Fibroblast of skin of right biceps (primary cell): ENCODE results near the gene SH3PXD2B.

ENCODE experiments used
- DNase-seq: peaks from one replicate; pipeline ENCODE4 v3.0.0-alpha.2; 2013

Gene SH3PXD2B

DNA sequence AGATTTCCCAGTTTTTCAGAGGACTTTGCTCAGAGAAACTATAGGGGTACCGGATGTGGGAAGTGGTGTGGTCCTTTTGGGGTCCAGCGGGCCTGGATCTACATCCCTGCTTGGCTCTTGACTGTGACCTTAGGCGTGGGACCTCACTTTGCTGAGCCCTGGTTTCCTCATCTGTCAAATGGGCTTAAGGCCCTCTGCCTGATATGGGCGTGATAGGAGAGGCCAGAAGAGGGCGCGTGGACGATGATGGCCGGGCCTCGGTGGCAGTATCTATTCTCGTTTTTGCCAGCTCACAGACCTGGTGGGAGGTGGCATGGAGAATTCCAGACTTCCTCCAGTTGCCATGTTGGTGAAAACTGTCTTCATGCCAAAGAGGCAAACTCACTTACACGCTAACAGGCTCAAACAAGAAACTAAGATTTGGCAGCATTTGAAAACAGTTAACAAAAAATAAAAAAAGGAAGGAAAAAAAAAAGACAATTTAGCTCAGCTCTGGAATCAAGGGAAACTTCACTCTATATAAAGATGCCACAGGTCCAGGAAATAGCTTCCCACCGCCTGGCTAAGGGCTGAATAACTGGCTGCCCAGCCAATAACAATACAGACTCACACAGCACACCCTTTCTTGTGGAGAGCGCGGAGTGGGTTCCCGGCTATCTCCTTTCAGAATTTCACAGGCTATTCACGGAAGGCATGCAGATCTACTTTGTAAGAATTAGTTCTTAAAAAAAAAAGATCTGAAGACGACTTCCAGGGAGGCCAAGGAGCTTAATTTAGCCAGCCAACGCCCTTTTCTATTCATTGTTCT, 1.7 kb downstream of the SH3PXD2B start:
- peak; percentile 79 for DNase-seq

DNA sequence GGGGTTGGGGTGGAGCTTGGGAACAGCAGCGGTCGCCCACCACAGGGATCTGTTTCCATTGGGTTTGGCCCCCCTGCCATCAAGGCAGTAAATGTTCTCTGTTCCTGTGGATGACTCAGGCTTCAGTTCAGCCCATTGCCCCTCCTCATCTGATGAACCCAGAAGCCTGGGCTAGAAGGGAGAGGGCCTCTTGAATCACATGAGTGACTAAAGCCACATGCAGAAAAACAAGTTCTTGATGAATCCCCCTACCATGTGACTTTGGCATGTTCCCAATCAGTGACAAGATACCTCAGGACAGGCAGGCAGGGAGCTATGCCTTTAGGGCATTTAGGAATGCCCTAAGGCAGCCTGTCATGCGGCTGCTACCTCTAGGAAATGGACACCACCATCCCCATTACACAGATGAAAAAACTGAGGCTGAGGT, 2.5 kb downstream of the SH3PXD2B start:
- peak; percentile 92 for DNase-seq

DNA sequence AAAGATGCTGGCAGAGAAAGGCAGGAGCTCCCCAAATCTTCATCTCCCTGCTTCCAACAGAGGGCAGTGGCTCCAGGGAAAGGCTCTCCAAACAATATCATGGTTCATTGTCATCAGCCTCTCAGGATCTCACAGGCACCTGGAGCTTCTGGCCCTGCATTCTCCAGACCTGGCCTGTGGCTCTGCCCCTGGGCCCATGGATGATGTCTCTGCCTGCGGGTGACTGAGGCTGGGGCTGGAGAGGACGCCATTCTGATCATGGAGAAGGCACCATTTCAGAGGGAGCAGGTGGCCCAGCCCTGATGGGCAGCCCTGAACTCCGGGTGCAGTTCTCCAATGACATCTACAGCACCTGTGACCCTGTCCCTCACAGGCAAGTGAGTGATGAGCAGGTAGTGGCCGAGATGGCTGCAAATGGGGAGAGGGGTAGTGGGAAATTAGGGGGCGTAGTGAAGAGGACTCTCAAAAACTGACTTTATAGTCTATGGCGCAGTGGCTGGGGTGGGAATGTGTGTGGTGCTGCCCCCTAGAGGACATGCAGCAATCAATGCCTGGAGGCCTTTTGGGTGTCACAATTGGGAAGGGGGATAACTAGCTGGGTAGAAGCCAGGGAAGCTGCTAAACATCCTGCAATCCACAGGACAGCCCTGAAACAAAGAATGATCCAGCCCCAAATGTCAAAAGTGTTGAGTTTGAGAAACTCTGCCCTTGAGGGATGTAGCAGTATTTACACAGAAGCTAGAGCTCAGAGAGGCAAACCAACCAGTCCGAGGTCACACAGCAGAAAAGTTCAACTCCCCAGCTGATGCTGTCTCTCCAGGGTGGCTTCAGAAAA, 3.2 kb downstream of the SH3PXD2B start:
- peak; percentile 50 for DNase-seq

DNA sequence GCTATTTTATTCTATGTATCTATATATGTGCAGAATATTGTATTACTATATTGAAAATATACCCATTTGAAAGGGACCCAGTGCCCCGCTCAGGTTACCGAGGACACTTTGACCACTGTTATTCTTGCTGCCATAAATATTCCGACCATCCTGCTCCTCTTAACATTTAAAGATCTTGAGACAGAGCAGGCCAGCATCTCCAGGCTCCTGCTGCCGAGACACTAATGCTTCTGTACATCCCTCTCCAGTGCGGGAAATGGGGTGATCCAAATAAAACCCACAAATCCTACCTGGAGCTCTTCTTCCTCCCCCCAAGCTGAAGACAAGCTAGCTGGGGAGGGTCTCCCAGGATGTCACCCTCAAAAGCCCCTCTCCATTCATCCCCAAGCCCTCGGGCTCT, 3.9 kb downstream of the SH3PXD2B start:
- no peak for DNase-seq

DNA sequence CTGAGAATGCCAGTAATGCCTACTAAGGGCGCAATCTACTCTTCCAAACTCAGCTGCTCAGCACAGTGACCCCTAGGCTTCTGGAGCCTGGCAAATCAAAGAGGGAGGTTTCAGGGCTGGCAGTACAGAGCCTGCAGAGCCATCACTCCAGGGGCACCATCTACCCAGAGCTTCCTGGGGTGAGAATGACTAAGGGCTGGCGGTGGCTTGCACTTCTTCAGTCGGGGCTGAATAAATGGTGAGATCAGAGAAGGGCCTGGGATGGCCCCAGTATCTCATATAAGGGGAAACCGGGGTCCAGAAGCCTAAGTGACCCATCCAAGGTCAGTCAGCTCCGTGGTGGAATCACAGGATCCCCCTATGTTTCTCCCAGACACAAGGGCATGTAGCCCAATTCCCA, 5.3 kb downstream of the SH3PXD2B start:
- no peak for DNase-seq

DNA sequence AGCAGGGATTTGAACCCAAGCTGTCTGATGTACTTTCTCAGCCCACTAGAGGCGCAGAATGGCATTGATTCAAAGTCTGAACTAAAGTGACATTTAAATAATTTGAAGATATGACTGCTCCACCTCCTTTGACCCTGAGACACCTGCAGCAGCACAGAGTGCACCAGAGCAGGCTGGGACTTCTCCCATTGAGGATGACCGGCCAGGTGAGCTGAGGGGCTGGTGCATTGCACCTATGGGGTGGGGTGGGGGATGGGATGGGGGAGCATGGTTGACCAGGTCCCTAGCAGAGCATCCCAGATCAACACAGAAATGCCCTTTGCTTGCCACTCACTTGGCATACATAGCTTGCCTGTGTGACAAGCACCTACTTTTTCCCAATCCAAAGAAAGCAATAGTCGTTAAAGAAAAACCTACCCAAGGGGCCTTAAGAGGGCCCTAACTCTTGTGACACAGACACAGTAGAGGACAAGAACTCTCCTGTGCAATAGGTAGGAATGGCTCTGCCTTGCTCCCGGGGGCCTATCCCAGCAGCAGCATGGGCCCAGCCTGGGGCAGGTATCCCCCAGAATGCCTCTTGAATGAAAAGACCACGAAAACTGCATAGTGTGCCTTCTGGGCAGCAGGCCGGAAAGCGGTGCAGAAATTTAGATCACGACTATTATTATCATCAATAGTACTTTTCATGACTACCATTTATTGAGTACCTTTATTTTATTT, 6.5 kb downstream of the SH3PXD2B start:
- no peak for DNase-seq

DNA sequence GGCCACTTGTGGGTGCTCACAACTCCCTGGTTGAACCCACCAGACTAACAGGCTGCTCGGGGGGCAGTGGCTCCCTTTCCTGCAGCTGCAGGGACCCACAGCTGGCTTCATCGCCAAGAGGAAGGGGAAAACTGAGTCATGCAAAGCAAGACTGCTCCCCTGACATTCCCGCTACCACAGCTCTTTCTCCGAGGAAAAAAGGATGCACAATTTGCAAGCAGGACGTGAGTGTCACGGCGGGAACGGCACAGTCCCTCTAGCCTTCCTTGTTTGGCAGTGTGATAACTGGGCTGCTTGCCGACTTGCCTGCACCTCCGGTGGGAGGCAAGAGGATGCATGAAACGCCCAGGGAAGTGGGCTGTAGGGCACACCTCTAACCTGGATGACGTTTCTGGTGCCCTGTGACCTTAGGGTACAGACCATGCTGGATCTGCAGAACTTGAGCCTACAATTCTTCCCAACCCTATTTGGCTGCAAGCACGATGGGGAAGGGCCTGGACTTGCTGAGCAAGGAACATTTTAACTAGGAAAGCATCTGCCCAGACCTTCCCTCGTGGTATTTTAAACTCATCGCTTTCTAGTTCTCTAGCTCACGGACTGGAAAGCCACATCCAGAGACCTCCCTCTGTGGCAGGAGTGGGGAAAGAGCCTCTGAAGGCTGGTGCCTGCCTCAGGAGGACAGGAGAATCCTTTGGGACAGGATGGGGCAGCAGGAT, 7.8 kb downstream of the SH3PXD2B start:
- peak; percentile 40 for DNase-seq

DNA sequence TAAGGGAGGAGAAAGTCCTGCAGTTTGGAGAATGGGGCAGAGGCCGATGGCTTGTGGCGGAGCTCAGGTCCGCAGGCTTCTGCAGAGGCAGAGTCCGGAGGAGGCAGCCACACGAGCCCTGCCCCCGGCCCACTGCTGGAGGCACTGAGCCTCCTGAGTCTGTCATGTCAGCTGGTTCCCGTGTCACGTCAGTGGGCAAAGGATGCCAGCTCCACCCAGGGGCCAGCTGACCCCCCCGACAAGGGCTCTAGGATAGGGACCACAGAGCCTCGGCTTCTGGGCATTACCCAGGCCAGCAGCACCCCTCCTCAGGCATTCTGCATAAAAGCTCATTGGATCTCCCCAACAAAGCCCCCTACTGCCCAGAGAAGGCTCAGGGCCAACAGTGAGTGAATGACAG, 8.5 kb downstream of the SH3PXD2B start:
- no peak for DNase-seq

DNA sequence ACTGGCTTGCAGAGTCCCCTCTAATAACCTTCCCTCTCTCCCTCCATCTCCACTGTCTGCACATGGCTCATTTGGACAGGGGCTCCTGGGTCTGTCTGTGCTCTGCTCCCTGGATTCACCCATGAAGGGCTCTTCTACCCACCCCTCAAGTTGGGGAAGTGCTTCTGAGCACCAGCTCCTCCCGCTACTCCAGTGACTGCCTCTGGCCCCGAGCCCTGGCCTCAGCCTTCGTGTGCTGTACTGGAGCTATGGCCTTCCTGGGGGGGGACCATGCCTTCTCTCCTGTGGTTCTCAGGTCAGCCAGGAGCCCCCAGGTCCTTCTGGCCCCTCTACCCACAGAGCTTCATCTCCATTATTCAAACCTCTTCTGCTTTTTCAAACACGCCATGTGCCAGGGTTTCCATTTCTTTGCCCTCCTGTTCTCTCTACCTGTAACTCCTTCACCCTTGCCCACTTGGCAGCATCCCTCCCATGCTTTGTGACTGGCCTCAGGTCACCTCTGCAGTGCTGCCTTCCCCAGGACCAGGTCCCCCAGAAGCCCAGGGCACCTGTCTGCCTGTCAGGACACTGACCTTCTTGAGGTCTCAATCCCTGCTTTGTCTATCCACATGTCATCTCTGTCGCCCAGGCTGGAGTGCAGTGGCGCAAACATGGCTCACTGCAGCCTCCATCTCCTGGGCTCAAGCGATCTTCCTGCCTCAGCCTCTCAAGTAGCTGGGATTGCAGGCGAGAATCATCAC, 9.5 kb downstream of the SH3PXD2B start:
- DNase-seq: no peak

DNA sequence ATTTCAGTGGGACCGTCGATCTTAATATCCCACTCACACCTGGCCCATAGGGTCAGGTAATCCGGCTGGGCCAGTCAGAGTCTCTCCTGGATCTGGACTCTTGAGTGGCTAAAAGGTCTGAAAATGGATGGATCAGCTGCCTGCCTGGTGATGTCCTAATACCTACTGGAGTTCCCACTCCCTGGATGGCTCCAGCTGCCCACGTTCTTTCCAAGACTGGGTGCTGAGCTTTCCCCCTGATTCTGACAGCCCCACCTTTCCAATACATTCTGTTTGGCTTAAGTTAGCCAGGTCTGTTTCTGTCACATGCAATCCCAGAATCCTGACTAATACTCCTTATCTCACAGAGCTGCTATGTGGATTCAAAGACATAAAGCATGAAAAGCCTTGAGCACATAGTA, 10.2 kb downstream of the SH3PXD2B start:
- peak; percentile 39 for DNase-seq

DNA sequence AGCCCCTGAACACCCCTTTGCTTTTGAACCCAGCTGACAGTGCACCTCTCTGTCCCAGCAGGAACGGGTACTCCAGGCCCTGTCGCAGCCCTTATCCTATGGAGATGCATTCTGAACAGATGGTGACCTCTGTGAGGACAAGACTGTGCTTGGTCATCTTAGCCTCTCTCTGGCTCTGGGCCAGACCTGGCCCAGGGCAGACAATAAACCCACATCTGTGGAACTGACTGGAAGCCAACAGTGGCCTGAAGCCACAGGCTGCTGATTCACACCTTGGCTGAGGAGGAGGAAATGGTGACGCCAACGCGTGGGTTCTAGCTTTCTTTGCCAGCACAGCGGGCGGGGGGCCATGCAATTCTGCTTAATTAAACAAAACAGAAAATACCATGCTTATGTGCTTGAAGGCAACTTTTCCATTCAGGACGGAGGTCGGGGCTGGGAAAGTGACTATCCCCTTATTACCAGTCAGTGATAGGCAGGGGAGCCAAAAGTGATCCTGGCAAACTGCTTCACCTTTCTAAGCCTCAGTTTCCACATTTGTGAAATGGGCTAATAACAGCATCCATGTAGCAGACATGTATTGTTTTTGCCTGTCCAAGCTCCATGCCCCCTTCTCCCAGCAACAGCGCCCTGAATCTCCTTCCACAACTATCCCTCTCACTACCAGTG, 10.8 kb downstream of the SH3PXD2B start:
- DNase-seq: peak; percentile 88

DNA sequence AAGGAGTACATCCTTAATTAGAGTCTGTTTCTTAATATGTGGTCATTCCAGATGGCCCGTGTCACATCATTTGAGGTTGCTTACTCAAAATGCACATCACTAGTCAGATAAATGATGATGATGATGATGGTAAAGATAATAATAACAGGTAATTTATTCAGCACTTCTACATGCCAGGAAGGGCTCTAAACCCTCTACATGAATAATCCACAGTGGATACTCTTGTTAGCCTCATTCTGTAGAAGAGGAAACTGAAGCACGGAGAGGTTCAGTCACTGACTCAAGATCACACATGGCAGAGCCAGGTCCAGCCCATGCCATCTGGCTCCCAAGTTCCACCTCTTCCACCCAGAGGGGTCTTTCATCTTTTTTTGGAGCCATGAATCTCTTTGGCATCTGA, 11.7 kb downstream of the SH3PXD2B start:
- DNase-seq: no peak

DNA sequence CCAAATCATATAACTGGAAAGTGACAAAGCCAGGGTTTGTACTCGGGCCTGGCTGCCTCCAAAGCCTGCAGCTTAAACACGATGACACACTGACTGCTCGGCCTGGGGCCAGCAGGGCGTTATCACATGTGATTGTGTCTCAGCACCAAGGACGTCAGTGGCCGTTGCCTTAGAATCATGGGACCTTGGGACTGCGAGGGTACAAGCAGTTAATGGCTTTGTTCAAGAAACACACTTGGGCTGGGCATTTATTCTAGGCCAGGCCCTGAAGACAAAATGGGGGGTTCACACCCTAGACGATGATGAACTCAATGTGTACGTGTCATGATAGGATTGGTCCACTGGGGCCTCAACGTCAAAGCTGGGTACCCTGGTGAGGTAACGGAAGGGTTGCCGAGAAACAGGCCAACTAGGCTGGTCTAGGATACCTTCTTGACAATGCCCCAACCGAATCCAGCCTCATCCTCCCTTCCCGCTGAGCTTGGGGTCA, 13.0 kb downstream of the SH3PXD2B start:
- DNase-seq: no peak

DNA sequence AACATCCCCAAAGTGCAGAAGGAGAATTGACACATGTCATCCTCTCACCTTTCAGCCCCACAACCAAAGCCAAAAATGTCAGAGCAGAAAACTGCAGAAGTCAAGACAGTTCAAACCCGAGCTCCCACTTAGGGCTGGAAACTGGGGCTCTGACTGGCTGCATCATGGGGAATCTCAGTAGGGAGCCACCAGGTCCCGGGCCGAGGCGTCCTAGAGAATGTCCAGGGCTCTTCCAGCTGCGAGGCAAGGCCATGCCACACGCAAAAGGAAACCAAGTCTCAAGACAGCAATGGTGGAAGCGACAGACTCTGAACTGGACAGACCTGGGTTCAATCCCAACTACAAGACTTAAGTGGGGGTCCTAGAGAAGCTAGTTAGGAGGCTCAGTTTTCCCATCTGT, 13.8 kb downstream of the SH3PXD2B start:
- DNase-seq: no peak

DNA sequence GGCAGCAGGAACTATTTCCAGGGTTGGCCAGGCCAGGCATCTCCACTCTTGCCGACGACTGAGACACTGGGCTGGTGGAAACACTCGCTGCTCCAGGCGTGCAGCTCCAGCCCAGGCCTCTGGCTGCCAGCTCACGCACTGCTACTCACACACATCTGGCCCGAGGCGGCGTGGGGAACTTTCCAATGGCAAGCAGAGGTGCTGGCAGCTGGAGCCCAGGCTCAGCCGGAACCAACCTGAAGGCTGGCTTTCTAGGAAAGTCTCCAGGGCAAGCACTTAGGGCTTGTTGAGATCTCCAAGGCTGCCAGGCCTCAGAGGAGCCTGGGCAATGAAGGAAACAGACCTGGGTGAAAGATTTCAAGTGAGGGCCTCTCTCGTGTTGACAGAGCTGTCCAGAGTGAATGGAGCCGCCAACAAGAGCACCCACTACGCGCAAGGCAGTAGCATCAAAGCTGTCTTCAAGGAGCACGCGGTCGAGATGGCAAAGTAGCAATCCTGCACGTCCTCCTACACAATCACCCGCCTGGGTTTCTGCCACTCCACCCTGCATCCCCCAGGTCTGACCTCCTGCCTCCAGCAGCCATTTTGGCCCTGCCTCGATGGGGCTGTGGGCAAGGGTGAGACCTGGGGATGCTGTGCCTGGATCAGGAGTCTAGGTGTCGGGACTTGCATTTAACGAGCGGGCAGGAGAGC, 14.4 kb downstream of the SH3PXD2B start:
- no peak for DNase-seq

DNA sequence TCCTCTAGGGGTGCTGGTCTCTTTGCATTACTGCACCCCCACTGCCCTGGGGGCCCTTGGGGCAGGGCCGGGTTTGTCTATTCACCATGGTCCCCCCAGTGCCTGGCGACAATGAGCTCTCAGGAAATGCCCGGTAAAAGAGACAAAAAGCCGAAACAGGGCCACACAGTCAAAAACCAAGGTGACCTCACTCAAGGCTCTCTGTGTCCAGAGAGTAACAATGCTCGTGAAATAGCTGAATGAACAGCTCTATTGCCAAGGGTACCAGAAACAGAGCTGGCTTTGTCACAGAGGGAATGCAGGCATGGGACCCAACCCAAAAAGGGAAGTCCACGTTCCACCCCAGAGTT, 16.0 kb downstream of the SH3PXD2B start:
- DNase-seq: no peak

DNA sequence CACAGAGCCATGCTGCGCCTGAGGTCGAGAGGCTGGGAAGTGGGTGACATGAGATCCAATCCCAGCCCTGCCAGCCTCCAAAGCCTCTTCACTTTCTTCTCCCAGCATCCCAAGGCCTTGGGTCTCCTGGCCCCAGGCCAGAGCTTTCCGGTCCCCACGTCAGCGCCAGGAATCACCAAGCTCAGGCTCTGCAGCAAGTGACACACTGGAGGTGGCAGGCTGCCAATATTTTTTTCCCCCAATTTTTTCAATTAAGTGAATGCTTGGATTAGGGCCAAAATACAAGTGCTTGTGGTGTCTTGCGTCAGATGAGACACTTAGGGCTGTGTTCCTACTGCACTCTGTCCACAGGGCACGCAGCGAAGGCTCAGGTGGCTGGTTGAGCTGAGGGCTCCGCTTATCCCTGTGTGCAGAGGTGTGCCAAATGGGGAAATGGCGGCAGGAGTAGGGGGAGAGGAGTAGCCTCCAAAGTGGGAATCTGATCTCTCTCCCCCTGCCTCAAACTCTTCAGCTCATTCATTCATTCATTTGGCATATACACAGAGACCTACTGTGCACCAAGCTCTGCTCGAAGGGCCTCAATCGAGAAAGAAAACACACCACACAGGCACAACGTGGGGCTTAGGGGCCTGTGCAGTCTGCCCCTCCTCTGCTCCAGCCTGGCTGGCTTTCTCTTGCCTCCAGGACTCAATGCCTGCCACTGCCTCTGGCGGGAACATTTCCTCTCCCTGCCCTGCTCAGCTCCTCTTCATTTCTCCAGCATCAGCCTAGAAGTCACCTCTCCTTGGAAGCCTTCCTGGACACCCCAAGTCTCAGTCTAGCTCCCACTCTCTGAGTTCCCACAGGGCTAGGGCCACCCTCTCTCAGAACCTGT, 16.6 kb downstream of the SH3PXD2B start:
- peak; percentile 97 for DNase-seq

DNA sequence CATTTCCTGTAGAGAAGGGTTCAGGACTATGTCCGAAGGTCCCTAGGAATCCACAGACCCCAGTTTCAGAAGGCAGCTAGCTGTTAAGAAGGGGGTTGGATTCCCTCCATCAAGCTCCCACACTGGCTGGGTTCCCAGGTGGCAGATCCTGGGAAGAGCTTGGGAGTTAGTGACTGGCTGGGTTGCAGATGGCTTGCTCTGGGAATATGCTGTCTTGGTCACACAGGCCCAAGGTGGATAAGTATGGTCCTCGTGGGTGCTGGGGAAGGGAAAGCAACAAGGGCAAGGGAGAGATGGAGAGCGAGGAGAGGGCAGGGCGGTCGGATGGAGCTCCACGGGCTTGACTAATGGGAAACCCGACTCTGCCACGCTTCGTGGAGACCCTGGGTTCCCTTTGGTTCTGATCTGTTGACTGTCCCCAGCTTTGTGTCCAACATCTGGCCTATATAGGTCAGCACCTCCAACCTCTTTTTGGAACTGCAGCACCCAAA, 17.4 kb downstream of the SH3PXD2B start:
- DNase-seq: no peak

DNA sequence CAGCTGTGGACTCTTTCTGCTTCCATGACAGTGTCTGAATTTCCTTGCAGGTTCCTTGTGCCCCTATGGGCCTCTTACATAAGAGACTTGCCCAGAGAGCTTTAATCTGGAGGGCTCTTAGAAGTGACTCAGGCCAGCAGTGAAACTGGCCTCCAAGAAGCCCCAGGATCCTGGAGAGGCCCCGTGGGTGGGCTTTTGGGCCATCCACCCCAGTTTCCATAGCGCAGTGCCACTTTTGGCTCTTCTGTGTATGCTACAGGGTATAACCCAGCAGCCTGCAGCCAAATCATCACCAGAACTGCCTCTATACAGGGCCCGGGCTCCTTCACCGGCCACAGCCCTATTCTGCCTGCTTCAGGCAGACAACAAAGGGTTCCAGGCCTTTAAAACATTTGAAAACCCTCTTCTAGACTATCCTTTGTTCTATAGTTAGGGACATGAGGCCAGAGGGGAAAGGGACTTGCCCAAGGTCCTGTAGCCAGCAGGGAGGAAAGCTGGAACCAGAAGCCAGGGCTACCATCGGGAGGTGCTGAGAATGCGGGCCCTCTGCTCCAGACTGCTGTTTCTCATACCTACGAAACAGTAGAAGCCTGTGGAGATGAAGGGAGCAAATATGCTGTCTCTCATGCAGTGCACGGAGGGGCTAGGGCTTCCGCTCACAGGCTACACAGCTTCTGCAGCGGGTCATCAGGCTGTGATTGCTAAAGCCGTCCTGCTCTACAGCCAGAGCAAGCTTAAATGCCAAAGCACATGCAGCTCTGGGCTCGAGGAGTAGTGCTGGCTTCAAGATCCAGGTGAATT, 18.0 kb downstream of the SH3PXD2B start:
- DNase-seq: no peak
